GM18951 (cell line): Measurements from ENCODE around the gene LRRC74B.

ENCODE experiments used
- POLR2A ChIP-seq: IDR thresholded peaks from 4 replicates; pipeline ENCODE4 v1.6.1; 2011; ENCODE audit warnings: mild to moderate bottlenecking; ENCODE audit not compliant: insufficient read length, insufficient read depth; ENCODE audit errors: extremely low read depth
- in situ Hi-C: fragments of 300-500 bp; cut with MboI; formaldehyde crosslinking; loops from one replicate; pipeline ENCODE4 v1.12.0; 2022; ENCODE audit warnings: low sequenced_read_pairs, mixed read lengths, inconsistent platforms; ENCODE audit not compliant: unreplicated experiment

LRRC74B gene

DNA sequence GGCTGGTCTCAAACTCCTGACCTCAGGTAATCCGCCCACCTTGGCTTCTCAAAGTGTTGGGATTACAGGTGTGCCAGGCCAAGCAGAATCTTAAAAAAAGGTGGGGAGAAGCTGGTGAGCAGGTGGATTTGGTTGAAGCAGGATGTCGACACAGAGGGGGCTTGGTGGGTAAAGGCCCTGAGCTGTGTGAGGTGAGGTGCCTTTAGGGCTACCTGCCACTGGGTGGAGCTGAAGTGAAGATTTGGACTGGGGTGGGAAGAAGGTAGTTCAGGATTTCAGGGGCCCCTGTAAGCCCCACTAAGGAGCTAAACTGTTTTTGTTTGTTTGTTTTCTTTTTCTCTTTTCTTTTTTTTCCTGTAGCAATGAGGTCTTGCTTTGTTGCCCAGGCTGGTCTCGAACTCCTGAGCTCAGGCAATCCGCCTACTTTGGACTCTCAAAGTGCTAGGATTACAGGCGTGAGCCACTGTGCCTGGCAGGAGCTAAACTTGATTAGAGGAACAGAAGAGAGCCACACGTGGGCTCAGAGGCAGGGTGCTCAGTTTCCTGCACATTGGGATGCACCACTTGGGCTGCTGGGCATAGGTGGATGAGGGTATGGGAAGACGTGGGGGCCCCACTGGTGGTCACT, 24.8 kb upstream of the LRRC74B start:
- TF ChIP-seq POLR2A, result no peak
- in situ Hi-C loops, result no loop called here

- in situ Hi-C loops, result no loop called here
- TF ChIP-seq POLR2A, result no peak
Observed at GRCh38 chr22:21022507-21022906, 23.2 kb upstream of the LRRC74B start.

GRCh38 chr22:21022955-21023614, 22.7 kb upstream of the LRRC74B start:
- no peak for TF ChIP-seq POLR2A
- in situ Hi-C loops, result no loop called here

DNA sequence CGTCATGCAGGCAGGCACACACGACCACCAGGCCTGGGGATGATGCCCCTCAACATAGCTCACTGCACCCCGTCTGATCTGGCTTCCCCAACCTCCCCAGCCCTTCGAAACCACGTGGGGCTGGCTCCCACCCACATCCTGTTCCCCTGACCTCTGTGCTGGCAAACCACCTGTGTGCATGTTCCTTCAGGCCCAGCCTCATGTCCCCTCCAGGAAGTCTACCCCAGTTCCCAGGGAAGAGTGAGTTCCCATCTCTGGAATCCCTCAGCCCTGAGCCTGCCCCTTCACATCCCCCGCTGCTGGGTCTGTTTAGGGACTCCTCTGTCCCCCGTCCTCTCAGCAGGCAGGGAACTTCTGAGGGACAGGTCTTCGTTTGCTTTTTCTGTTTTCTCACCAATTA, 20.5 kb upstream of the LRRC74B start:
- in situ Hi-C loops, result no loop called here
- no peak for TF ChIP-seq POLR2A

- in situ Hi-C loops, result no loop called here
- TF ChIP-seq POLR2A, result no peak
Observed at GRCh38 chr22:21025763-21026755, 19.7 kb upstream of the LRRC74B start.

GRCh38 chr22:21026783-21027692, 18.7 kb upstream of the LRRC74B start:
- no peak for TF ChIP-seq POLR2A
- in situ Hi-C loops, result no loop called here

DNA sequence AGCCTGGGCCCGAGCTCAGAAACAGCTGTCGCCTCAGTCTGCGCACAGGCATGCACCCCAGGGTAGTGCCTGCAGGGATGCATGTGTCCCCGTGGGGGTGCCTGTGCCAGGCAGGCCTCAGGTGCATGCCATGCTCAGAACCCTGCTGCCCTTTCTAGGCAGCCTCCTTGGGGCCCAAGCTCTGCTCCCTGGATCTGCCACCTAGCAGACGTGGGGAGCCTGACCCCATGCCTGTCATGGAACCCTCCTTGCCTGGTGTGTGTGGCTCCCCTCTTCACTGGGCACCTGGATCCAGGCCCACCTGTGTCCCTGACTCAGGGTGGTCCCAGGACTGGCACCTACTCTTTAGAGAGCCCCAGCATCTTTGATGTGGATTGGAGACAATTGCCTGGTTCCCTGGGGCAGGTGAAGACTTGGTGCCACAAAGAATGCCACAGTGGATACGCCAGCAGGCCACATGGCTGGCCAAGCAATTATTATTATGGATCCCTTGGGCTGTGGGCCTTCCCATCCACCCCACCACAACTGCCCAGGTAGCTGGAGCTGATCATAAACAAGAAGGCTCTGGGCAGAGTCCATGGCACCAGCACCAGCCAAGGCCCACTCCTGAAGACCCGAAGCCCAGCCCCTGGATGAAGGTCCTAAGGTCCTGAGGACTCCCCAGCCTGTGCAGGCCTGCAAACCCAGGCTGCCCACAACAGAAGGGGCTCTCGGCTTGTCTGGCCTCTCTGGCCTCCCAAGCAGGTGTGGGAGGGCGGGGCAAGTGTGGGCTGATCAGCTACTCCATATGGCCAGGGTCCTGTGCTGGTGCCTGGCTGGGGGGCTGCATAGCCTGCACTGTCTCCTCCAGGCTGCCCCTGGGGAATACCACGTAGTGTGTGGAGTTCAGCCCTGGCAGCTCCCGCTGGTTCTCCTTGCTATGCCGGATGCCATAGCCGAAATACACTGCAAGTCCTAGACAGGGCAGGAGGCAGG, 17.2 kb upstream of the LRRC74B start:
- TF ChIP-seq POLR2A, result no peak
- in situ Hi-C loops, result no loop called here

GRCh38 chr22:21029486-21030025, 16.2 kb upstream of the LRRC74B start:
- TF ChIP-seq POLR2A, result no peak
- in situ Hi-C loops, result no loop called here

DNA sequence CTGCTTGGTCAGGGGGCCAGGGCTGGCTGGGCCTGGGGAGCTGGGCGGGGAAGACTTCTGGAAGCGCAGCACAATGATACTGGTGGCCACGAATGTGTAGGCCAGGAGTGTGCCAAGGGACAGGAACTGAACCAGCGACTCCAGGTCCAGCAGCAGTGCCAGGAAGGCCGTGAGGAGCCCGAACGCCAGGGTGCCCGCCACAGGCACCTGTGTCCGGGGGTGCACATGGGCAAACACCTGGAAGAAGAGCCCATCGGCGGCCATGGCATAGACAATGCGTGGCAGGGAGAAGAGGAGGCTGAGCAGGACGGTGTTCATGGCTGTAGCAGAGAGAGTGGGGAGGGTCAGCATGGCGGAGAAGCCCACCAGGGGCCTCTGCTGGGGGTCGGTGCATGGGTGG, 15.7 kb upstream of the LRRC74B start:
- no peak for TF ChIP-seq POLR2A
- in situ Hi-C loops, result no loop called here

GRCh38 chr22:21030621-21031544, 14.9 kb upstream of the LRRC74B start:
- in situ Hi-C loops, result no loop called here
- TF ChIP-seq POLR2A, result no peak
